CD4-positive, alpha-beta T cell treated with Interleukin-10 for 1 hour (primary cell): ENCODE measurements around the gene EGFL7.

Experiments
- DNase-seq: peaks from one replicate; pipeline ENCODE4 v3.0.0-alpha.2; 2020

EGFL7 gene

GRCh38 chr9:136721339-136722092 lies 58.8 kb downstream of the EGFL7 start:
- DNase-seq = no peak
